Activated CD4-positive, CD25-positive, alpha-beta regulatory T cell treated with anti-CD3 and anti-CD28 coated beads, Interleukin-2, amount 50 U/mL, for 72 hours (primary cell): ENCODE measurements around the gene KBTBD8.

ENCODE experiments used
- DNase-seq: peaks from one replicate; pipeline ENCODE4 v3.0.0; 2021

The KBTBD8 gene

GRCh38 chr3:67037615-67038014 is 39.5 kb downstream of the KBTBD8 start:
- DNase-seq = no peak

GRCh38 chr3:67044295-67044694 is 46.2 kb downstream of the KBTBD8 start:
- no peak for DNase-seq

- DNase-seq = no peak
Observed at GRCh38 chr3:67044955-67045354, 46.8 kb downstream of the KBTBD8 start.

DNA sequence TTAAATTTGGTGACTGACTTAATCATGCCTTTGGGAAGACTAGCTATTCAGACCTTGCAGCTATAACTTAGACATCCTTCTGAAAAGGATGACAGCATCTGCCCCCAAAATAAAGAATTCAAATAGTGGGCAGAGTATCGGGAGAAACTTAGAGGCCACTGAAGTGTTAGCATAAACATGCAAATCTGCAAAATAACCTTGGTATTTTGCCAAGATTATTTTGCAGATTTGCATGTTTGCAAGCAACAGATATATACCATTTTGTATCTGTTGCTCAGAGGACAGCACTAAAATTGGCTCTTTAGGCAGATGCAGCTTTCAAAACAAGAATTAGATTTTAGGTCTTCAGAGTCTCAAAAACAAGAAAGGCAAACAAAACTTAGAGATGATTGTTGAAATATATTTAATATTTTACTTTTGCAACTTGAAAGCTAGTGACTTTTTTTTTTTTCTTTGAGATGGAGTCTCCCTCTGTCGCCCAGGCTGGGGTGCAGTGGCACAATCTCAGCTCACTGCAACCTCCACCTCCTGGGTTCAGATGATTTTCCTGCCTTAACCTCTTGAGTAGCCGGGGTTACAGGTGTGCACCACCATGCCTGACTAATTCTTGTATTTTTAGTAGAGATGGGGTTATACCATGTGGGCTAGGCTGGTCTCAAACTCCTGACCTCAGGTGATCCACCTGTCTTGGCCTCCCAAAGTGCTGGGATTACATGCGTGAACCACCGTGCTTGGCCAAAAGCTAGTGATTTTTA is 47.8 kb downstream of the KBTBD8 start:
- DNase-seq = no peak

DNA sequence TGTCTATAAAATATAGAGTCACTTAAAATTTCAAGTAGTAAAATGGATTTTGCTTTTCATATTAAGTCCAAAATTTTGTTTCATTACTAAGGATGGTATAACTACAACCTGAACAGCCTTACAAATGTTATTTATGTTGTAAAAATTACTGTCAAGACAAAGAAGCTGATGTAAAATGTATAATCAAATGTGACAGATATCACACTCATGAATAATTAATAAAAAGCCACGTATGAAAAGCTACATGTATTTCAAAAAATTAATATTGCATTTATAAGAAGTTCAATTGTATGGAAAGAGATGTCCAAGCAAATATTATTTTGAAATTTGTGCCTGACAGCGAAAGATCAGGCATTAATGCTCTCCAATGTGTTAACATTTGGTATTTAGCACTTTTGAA is 48.9 kb downstream of the KBTBD8 start:
- no peak for DNase-seq

- DNase-seq = no peak
Observed at GRCh38 chr3:67048067-67048714, 50.1 kb downstream of the KBTBD8 start.

DNA sequence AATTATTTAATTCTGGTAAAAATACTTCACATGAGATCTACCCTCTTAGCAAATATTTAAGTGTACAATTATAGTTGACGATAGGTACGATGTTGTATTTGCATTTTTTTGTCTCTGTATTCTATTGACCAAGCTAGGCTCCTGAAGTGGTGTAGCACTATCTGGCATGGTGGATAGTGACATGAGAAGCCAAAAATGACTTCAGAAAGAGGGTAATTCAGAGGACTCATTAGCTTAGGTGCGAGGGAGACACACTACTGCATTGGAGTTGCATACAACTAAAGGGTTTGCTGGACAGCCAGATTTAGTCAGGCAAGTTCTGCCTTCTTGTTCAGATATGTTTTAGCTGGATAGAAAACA is 50.6 kb downstream of the KBTBD8 start:
- DNase-seq = no peak

DNA sequence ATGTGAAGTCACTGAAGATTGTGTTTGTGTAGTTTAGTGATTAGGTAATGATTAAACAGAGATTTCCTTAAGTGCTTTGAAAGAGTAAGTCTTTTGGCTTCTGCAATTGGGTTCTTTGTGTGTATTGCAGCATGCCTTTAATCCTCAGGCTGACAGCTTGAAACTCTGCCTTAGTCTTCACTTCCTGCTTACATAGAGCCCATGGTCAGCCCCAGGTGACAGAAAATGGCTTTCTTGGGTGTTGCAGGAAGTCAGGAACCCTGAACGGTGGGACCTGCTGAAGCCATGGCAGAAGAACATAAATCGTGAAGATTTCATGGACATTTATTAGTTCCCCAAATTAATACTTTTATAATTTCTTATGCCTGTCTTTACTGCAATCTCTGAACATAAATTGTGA is 61.3 kb downstream of the KBTBD8 start:
- no peak for DNase-seq
